CD14-positive monocyte (primary cell): ENCODE results near the gene TLR4. TPM values are rescaled to one million over a fixed set of nuclear protein-coding genes. Genes with fewer than 3 reads are reported as not detected.

Experiments used
- DNase-seq, 3 donors: peaks; one replicate each; pipeline ENCODE4 v3.0.0-alpha.2; 2011 to 2022
- H2AFZ ChIP-seq: 2 replicates; pipeline ENCODE4 v1.6.0; 2012; ENCODE audit warnings: mild to moderate bottlenecking, low read depth, low read length, inconsistent platforms; ENCODE audit not compliant: insufficient read depth, poor library complexity, severe bottlenecking
- H3K27ac ChIP-seq, 2 donors: 1 replicate in 1 of 2; 2 replicates in 1 of 2; pipeline ENCODE4 v1.5.1; 2012 to 2013; ENCODE audit warnings: low read length in 2 of 2, control low read depth in 1 of 2, inconsistent platforms in 1 of 2, low read depth in 1 of 2, mild to moderate bottlenecking in 1 of 2
- H3K27me3 ChIP-seq, 2 donors: one replicate each; pipeline versions ENCODE4 v1.6.0 to v1.6.1; 2011 to 2013; ENCODE audit warnings: low read length in 2 of 2; ENCODE audit not compliant: control insufficient read depth in 2 of 2, insufficient read depth in 2 of 2
- H3K36me3 ChIP-seq, 2 donors: replicated peaks in 1 of 2; 1 replicate in 1 of 2; 2 replicates in 1 of 2; pipeline versions ENCODE4 v1.5.1 to v1.6.1; 2012 to 2013; ENCODE audit warnings: low read length in 2 of 2, control low read depth in 1 of 2, inconsistent platforms in 1 of 2, mild to moderate bottlenecking in 1 of 2; ENCODE audit not compliant: insufficient read depth in 2 of 2, control insufficient read depth in 1 of 2
- H3K4me1 ChIP-seq, 2 donors: 1 replicate in 1 of 2; 2 replicates in 1 of 2; pipeline versions ENCODE4 v1.5.1 to v1.6.1; 2012 to 2013; ENCODE audit warnings: low read length in 2 of 2, control low read depth in 1 of 2, inconsistent platforms in 1 of 2, mild to moderate bottlenecking in 1 of 2, moderate library complexity in 1 of 2; ENCODE audit not compliant: insufficient read depth in 2 of 2, control insufficient read depth in 1 of 2
- H3K4me2 ChIP-seq: replicated peaks from 2 replicates; pipeline ENCODE3; 2012; ENCODE audit warnings: low read length, moderate library complexity, mild to moderate bottlenecking; ENCODE audit not compliant: poor library complexity, severe bottlenecking; ENCODE audit errors: extremely low read depth
- H3K4me3 ChIP-seq, 3 experiments: fragments of 200-600 bp in 1 of 3; sonication (generic) in 1 of 3; replicated peaks in 1 of 3; 1 replicate in 2 of 3; 2 replicates in 1 of 3; pipeline ENCODE4 v1.5.1; 2011 to 2013; ENCODE audit warnings: low read length in 3 of 3, mild to moderate bottlenecking in 3 of 3, control low read depth in 2 of 3, low read depth in 2 of 3, inconsistent platforms in 1 of 3, moderate library complexity in 1 of 3
- H3K79me2 ChIP-seq: 2 replicates; pipeline ENCODE4 v1.6.0; 2012; ENCODE audit warnings: mild to moderate bottlenecking, control low read depth, inconsistent platforms, low read length, moderate library complexity; ENCODE audit not compliant: insufficient read depth
- H3K9ac ChIP-seq: 2 replicates; pipeline ENCODE4 v1.6.0; 2017; ENCODE audit warnings: low read length, mild to moderate bottlenecking; ENCODE audit not compliant: insufficient read depth, poor library complexity, severe bottlenecking
- H3K9me3 ChIP-seq, 2 donors: replicated peaks in 1 of 2; 1 replicate in 1 of 2; 2 replicates in 1 of 2; pipeline versions ENCODE4 v1.5.1 to v1.6.1; 2012 to 2013; ENCODE audit warnings: low read length in 2 of 2, control low read depth in 1 of 2; ENCODE audit not compliant: control insufficient read depth in 1 of 2, insufficient read depth in 1 of 2
- H4K20me1 ChIP-seq: 2 replicates; pipeline ENCODE4 v1.6.0; 2012; ENCODE audit warnings: mild to moderate bottlenecking, low read length, control low read depth, moderate library complexity; ENCODE audit not compliant: insufficient read depth
- H3K27ac Mint-ChIP-seq, 7 donors: one replicate each; pipeline ENCODE4 v1.8.0; 2020; ENCODE audit warnings: mild to moderate bottlenecking in 7 of 7, mixed read lengths in 7 of 7, moderate library complexity in 6 of 7, inconsistent platforms in 2 of 7
- H3K27me3 Mint-ChIP-seq, 3 donors: one replicate each; pipeline ENCODE4 v1.8.0; 2021 to 2022; ENCODE audit warnings: low read depth in 3 of 3, mild to moderate bottlenecking in 3 of 3, mixed read lengths in 3 of 3, moderate library complexity in 3 of 3, inconsistent platforms in 1 of 3
- H3K36me3 Mint-ChIP-seq, 2 donors: one replicate each; pipeline ENCODE4 v1.8.0; 2020; ENCODE audit warnings: mixed read lengths in 2 of 2, inconsistent platforms in 1 of 2, mild to moderate bottlenecking in 1 of 2
- H3K4me1 Mint-ChIP-seq: one replicate; pipeline ENCODE4 v1.8.0; 2020; ENCODE audit warnings: mild to moderate bottlenecking, mixed read lengths
- H3K4me3 Mint-ChIP-seq, 2 donors: one replicate each; pipeline ENCODE4 v1.8.0; 2020; ENCODE audit warnings: mild to moderate bottlenecking in 2 of 2, mixed read lengths in 2 of 2, moderate library complexity in 1 of 2
- H3K9me3 Mint-ChIP-seq, 7 donors: one replicate each; pipeline ENCODE4 v1.8.0; 2020 to 2022; ENCODE audit warnings: mixed read lengths in 7 of 7, mild to moderate bottlenecking in 6 of 7, moderate library complexity in 6 of 7, inconsistent platforms in 2 of 7
- WGBS: methylation state at CpG from one replicate; pipeline ENCODE4 v1.1.5; 2013; ENCODE audit warnings: missing lambda C conversion rate; ENCODE audit not compliant: insufficient coverage; 5-methylcytosine and 5-hydroxymethylcytosine counted together
- intact Hi-C, 2 donors: fragments of 100-400 bp; cut with micrococcal nuclease; formaldehyde crosslinking; loops; one replicate each; pipeline versions ENCODE4 v1.15.0 to v1.15.1; 2023
- polyA plus RNA-seq, 3 donors: library from polyadenylated mRNA; depleted of rRNA in 1 of 3; unstranded in 2 of 3; stranded (reverse) in 1 of 3; fragments of 300-500 nt in 2 of 3; fragments of >200 nt in 1 of 3; fragmentation: Illumina TruSeq in 2 of 3; gene quantifications; 1 replicate in 2 of 3; 2 replicates in 1 of 3; pipeline ENCODE4 v1.2.3, GENCODE V29; 2012 to 2021
- TF ChIP-seq, protein P1 (sequence below): fragments of 200-600 bp; IDR thresholded peaks from one replicate; pipeline ENCODE4 v1.8.0; 2022; ENCODE audit warnings: antibody characterized with exemption, mild to moderate bottlenecking

Gene TLR4
- polyA plus RNA-seq, 3 donors = 34.0 to 214 (median 174) TPM

DNA sequence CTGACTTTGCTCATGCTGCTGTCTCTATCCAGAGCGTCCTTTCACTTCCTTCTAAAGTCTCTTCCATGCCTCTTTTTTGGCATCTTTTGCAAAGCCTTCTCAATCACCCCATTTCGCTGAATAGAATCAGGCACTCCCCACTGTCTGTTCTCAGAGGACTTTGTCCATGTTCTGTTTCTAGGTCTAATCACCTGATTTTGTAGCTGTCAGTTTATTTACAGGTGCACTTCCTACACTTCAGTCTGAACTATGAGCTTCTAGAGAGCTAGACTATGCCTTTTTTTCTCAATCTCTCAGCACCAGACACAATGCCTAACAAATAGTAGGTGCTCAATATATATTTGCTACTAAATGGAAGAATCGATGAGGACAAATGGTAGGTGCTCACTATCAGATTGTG is 29.9 kb downstream of the TLR4 start:
- WGBS = 0% methylated on average over 2 of the region's 3 CpGs
- Histone ChIP-seq H3K36me3 (no peaks in the 10 kb centered on the region), H3K4me1 (peaks cover 21 to 24% of the 10 kb centered on the region in 2 donors), H4K20me1 (no peaks in the 10 kb centered on the region), H3K4me2 (no peak overlapping the region), H3K27me3 (no peaks in the 10 kb centered on the region), H2AFZ (no peak overlapping the region), H3K27ac (no peak overlapping the region), H3K9ac (no peak overlapping the region), H3K4me3 (no peak overlapping the region), H3K9me3 (no peaks in the 10 kb centered on the region), H3K79me2 (no peaks in the 10 kb centered on the region)
- TF ChIP-seq, protein P1, sequence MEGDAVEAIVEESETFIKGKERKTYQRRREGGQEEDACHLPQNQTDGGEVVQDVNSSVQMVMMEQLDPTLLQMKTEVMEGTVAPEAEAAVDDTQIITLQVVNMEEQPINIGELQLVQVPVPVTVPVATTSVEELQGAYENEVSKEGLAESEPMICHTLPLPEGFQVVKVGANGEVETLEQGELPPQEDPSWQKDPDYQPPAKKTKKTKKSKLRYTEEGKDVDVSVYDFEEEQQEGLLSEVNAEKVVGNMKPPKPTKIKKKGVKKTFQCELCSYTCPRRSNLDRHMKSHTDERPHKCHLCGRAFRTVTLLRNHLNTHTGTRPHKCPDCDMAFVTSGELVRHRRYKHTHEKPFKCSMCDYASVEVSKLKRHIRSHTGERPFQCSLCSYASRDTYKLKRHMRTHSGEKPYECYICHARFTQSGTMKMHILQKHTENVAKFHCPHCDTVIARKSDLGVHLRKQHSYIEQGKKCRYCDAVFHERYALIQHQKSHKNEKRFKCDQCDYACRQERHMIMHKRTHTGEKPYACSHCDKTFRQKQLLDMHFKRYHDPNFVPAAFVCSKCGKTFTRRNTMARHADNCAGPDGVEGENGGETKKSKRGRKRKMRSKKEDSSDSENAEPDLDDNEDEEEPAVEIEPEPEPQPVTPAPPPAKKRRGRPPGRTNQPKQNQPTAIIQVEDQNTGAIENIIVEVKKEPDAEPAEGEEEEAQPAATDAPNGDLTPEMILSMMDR = no peak
- peak in 1 of 3 donors; percentile 25 for DNase-seq
- peaks cover 8 to 10% of the 10 kb centered on the region in 2 donors for H3K36me3 Mint-ChIP-seq
- H3K27me3 Mint-ChIP-seq = peaks cover 0 to 2% (median 0%) of the 10 kb centered on the region in 3 donors
- peak overlapping the region in 3 of 7 donors; percentile 11 to 81 (median 13) for H3K27ac Mint-ChIP-seq
- peaks cover 41% of the 10 kb centered on the region for H3K4me1 Mint-ChIP-seq
- no peak overlapping the region for H3K4me3 Mint-ChIP-seq
- H3K9me3 Mint-ChIP-seq = no peaks in the 10 kb centered on the region
- intact Hi-C loops = no loop called here

DNA sequence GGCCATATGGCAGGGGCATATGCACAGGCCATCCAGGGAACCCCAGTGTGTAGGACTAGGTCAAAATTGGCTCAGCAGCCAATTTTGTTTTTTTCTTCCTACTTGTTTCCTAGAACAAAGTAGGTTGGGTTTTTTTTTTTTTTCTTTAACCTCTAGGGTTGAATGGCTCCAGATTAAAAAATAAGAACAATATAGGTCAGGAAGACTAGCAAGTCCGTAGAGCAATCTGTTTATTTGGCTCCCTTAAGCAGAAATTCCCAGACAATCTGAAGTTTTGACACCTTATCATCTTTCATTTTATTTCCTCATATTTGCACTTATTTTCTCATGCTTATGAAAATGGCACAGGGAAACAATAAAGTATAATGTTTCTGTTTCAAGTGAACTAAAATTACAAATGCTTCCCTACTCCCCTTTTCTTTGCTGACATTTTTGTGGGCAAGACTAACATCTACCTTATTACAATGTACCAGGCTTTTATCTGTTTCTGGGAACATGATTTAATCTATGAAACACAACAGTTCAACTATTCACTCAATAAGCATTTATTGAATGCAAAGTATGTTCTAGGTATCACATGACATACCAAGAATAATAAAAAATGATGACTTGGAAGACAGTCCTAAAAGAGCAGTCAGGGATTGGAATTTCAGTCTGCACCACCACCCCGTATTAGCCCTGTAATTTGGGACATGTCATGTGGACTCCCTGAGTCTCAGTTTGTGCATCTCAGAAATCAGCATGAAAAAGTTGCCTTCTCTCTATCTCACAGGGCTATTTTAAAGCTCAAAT is 30.5 kb downstream of the TLR4 start:
- Histone ChIP-seq H3K36me3 (no peaks in the 10 kb centered on the region), H4K20me1 (no peaks in the 10 kb centered on the region), H3K9me3 (no peaks in the 10 kb centered on the region), H3K4me3 (no peak overlapping the region), H3K79me2 (no peaks in the 10 kb centered on the region), H3K4me2 (no peak overlapping the region), H3K27me3 (no peaks in the 10 kb centered on the region), H2AFZ (no peak overlapping the region), H3K4me1 (peaks cover 20 to 23% of the 10 kb centered on the region in 2 donors), H3K9ac (no peak overlapping the region), H3K27ac (no peak overlapping the region)
- intact Hi-C loops = no loop called here
- DNase-seq = no peak
- H3K4me3 Mint-ChIP-seq = no peak overlapping the region
- H3K9me3 Mint-ChIP-seq = no peaks in the 10 kb centered on the region
- peaks cover 36% of the 10 kb centered on the region for H3K4me1 Mint-ChIP-seq
- H3K36me3 Mint-ChIP-seq = peaks cover 6 to 8% of the 10 kb centered on the region in 2 donors
- peak overlapping the region in 1 of 7 donors; percentile 13 for H3K27ac Mint-ChIP-seq
- WGBS = 89% methylated on average over 1 of the region's 2 CpGs
- TF ChIP-seq, protein P1 = no peak
- H3K27me3 Mint-ChIP-seq = peaks cover 0 to 2% (median 0%) of the 10 kb centered on the region in 3 donors
